SK-N-MC (cell line): Measurements from ENCODE around the gene TENT5C.

ENCODE experiments used
- EZH2 ChIP-seq: fragments of 200-600 bp; sonication (generic); IDR thresholded peaks from one replicate; pipeline ENCODE4 v1.6.1; 2017; ENCODE audit warnings: antibody characterized with exemption
- POLR2AphosphoS5 ChIP-seq: IDR thresholded peaks from 2 replicates; pipeline ENCODE4 v1.6.1; 2012; ENCODE audit warnings: mild to moderate bottlenecking, low read depth, low read length, borderline replicate concordance

- no peak for TF ChIP-seq POLR2AphosphoS5
- TF ChIP-seq EZH2, result no peak
Measured at GRCh38 chr1:117586337-117586736, 19.5 kb upstream of the TENT5C start.
